GM18867 (cell line): ENCODE measurements around the gene TBL1XR1.
"Not testable (repeated sequence)": the region's sequence is repeated elsewhere in the genome, so short reads cannot be mapped to it uniquely, and the experiment has no call there.

Experiments used
- ATAC-seq: cut with Tn5 transposase; IDR thresholded peaks from one replicate; pipeline ENCODE4 v1.9.1; 2021; ENCODE audit warnings: mild to moderate bottlenecking, moderate library complexity; ENCODE audit not compliant: unreplicated experiment

Gene TBL1XR1

DNA sequence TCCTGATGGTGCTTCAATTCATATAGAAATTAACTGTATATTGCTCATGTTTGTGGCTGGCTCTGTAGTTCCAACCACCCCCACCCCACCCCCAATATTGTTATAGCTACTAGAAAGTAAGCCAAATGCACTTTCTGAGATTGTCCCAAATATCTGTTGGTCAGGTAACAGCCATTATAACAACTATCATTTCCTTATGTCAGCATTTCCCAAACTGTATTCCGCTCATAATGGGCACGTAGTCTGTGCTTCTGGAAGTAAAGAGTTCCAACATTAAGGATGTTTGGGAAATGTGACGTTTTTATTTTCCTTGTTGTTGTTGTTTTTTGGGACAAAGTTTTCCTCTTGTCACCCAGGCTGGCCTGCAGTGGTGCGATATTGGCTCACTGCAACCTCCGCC lies 12.2 kb upstream of the TBL1XR1 start:
- no peak for ATAC-seq

DNA sequence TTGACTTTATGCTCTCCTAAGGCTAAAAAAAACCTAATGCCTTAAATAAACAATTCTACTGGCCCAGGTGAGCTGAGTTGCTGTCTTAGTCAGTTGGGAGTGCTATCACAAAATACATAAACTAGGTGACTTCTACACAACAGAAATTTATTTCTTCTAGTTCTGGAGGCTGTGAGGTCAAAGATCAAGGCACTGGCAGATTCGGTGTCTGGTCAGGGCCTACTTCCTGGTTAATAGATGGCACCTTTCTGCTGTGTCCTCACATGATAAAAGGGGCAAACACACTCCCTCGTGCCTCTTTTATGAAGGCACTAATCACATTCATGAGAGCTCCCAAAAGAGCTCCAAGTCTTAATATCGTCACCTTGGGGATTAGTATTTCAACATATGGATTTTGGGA lies 11.5 kb upstream of the TBL1XR1 start:
- no peak for ATAC-seq

DNA sequence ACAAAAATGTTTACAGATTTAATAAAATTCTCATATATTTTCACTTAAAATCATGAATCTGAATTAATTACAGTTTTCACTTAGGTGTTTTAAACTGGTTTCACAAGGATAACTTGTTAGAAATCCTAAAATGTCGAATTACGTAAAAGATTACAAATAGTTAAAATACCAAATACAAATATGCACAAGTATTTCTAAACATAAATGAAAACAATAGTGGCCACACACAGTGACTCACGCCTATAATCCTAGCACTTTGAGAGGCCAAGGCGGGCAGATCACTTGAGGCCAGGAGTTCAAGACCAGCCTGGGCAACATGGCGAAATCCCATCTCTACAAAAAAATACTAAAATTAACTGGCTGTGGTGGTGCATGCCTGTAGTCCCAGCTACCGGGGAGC lies 10.9 kb upstream of the TBL1XR1 start:
- ATAC-seq, result no peak

DNA sequence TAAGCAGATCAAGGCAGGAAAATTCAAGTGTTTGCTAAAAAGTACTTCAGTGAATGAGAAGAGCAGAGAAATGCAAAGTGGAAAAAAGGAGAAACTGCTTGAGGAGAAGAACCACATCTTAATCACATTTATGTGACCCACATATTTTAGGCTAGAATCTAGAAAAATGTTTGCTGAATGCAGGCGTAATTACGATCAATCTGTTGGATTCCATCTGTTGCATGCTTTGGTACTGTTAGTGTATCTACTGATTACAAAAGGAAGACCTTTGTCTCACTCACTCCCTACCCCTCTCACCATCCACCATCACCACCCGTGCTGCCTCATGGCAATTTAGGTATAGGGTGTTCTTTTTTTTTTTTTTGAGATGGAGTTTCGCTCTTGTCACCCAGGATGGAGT lies 9.7 kb upstream of the TBL1XR1 start:
- no peak for ATAC-seq

DNA sequence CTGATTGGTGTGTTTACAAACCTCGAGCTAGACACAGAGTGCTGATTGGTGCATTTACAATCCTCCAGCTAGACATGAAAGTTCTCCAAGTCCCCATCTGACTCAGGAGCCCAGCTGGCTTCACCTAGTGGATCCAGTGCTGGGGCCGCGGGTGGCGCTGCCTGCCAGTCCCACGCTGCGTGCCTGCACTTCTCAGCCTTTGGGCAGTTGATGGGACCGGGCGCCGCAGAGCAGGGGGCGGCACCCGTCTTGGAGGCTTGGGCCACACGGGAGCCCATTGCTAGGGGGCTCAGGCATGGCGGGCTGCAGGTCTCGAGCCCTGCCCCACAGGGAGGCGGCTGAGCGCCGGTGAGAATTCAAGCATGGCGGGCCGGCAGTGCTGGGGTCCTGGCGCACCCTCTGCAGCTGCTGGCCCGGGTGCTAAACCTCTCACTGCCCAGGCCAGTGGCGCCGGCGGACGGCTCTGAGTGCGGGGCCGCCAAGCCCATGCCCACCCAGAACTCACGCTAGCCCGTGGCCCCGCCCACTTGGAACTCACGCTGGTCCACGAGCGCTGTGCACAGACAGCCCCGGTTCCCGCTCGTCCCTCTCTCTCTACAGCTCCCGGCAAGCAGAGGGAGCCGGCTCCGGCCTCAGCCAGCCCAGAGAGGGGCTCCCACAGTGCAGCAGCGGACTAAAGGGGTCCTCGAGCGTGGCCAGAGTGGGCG lies 6.6 kb upstream of the TBL1XR1 start:
- no peak for ATAC-seq

DNA sequence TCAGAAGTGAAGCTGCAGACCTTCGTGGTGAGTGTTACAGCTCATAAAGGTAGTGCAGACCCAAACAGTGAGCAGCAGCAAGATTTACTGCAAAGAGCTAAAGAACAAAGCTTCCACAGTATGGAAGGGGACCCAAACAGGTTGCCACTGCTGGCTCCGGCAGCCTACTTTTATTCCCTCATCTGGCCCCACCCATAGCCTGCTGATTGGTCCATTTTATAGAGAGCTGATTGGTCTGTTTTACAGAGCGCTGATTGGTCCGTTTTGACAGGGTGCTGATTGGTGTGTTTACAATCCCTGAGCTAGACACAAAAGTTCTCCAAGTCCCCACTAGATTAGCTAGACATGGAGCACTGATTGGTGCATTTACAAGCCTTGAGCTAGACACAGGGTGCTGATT lies 5.7 kb upstream of the TBL1XR1 start:
- ATAC-seq, result not testable (repeated sequence)

DNA sequence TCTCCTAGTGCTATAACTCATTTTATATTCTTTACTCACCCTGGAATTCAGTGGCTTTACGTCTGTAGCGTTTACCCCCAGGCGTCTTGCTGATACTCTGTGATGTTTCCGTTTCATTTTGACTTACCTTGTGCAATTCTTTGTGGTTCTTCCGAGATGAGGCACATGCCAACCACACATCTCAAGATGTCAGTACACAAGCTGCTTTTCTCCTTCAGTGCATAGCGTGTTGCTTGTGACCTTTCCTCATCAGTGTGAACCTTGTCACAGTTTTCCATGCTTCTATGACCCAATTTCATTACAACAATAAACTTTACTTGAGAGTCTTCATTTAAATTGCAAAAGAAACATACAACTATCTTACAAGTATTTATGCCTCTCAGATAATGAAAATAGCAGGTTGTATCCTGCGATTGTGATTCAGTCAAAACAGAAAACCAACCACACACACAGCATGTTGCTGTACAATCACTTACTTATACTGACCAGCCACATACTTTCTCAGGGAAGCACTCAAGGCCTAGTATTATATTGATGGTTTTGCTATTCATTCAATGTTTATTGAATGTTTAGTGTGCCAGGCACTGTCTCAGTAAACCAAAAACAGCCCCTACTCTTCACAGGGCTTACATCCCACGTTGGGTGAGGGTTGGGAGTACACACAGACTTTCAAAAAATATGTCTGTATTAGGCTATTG lies 4.6 kb upstream of the TBL1XR1 start:
- ATAC-seq, result peak; percentile 79

DNA sequence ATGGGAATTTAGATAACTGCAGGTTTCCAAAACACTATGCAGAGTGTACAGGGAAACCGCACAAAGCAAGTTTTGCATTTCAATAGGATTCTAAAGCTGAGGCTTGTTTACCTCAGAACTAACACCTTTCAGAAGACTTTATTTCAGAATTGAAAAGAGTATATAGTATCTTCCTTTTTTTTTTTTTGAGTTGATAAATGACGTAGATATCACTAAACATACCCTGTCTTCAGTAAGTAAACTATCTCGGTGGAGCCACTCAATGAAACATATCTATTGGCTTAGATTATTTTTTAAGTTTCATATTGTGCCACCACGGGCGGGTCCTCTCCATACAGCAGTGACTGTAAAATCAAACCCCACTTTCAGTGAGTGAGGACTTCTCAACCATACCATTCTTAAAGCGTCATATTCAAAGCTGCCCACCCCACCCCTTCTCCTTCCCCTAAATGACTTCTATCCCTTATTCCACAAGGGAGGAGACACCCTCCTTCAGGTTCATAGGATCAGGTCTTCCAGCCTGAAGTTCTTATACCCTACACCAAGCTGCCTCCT lies 2.0 kb upstream of the TBL1XR1 start:
- ATAC-seq, result no peak

DNA sequence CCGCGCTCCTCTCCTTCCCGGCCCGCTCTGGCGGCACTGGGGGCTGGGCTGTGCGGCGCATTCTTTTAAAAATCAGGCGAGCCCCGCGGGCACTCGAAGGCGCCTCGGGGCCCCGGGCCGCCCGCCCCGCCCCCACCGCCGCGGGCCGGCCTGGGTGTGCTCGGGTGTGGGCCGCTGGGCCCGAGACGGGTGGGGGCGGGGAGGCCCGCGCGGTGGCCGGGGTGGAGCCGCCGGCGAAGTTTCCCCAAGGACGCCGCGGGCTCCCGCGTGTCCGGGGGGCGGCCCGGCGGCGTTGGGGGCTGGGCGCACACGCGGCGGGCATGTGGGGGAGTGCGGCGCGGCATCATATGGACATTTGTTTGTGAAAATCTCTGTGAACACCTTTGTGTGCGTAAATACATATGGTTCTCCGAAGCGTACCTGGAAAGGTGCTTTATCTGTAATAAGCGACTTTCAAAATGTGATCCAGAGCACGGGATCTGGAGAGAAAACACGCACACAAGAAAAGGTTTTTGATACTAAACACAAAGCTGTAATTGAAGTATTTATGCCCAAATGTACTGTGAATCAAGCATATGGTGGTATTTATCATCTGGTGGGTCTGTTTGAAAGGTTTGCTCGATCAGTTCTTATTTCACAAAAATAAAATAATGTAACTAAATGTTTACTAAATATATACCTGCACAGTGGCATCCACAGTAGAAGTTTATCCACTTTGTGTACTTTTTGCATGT lies 612 bp upstream of the TBL1XR1 start:
- ATAC-seq, result peak; percentile 36

DNA sequence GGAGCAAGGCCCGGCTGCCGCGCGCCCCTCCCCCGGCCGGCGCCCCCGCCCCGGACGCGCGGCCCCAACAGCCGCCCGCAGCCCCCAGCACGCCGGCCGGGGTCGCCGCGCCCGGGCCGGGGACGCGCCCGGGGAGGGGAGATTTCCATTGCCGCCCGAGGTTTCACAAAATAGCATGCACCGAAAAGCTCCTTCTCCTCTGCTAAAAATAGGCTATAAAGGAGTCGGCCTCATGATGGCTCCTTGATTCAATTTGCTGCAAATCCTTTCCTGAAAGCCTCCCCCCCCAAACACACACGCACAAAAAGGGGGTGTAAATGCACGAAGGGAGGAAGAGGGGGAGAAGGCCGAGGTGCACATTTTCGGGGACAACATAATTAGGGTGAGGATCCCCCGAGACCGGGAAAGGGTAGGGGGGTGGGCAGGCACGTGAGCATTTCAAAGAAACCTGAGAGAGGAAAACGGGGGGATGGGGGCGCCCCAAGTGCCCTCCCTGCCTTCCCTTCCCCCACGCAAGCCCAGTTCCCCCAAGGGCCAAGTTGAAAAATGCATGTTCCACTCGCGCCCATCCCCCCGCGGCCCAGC lies 734 bp downstream of the TBL1XR1 start:
- no peak for ATAC-seq

DNA sequence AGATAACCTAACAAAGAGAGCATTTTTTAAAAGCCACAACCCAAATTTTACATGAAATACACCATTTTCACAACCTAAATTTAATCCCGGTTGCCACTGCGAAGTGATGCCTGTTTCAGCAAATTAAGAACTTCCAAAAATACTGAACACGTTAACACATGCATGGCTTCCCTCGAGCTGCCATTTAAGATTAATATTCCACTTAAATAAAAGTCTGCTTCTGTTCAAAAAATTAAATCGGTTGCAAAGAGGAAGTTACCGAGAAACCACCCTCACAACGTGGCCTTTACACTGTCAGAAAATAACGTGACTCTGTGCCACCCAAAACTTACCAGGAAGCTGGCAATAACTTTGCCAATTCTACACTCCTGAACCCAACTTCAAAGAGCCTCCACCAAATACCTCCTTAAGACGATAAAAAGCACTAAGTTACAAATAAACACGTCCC lies 1.2 kb downstream of the TBL1XR1 start:
- ATAC-seq, result no peak

DNA sequence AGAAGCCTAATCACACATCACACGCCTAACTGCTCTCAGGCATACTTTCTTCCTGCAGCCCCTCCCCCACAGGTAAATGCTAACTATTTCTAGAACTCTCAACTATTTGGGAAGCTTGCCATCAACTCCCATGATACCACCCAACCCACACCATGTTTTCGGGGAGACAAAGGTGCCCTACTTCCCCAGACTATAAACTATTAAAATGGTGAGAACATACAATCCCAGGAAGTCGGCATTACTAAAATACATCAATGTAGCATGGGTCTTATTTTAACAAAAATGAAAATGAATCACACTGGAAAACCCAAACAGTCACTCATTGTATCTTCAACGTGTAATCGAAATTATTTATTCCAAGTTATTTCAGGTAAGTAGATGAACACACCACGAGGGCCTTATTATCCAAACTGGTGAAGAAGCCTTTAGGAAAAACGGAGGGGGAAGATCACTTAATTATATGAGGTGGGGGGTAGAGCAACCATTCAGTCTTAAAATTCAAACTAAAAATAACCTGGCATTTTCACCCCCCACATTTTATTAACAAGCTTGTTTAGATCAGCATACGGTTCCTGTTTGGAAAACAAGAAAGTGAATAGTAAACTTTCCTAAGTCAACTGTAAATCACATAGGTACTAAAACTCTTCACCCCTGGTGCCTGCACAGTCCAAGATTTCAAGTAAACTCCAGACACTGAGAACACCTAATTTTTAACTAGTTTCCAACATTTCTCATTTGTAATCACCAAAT lies 1.9 kb downstream of the TBL1XR1 start:
- no peak for ATAC-seq

DNA sequence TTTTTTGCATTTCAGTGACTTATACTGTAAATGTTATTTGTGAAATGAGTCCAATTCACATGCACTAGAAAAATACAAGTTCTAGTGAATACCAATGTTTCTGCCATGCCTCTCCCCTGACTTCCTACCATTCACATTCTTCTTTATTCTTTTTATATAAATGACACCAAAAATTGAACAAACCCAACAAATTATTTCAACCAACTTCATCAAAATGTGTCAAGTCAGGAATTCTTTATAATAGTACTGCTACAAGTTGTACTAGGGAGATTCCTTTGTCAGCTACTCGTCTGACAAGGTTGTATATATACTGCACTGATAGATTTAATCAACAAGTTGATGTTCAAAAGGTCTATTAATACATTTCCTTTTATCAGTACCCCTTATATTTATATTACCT lies 3.0 kb downstream of the TBL1XR1 start:
- ATAC-seq, result no peak

DNA sequence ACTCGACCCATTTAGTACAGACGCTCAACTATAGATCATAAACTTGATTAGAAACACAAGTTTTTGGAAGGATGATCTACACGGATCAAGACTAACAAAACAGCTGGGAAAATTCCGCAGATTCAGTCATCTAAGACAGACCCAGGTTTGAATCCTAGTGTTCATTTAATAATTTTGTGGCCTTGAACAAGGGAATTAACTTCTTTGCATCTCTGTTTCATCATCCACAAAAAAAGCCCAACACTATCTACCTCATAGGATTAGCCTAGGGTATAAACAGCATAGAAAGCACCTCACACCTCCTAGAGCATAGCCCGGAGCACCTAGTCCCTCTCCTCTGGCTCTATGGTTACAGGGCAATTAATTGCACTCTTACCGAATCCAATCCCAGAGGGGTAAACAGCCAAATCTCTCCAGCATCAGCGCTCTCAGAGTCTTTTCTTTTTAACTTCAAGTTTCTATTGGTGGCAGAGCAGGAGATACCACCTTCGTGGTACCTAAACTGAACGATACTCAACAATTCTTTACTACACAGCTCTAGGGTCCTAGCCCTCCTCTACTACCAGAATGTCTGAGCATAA lies 3.5 kb downstream of the TBL1XR1 start:
- ATAC-seq, result no peak

DNA sequence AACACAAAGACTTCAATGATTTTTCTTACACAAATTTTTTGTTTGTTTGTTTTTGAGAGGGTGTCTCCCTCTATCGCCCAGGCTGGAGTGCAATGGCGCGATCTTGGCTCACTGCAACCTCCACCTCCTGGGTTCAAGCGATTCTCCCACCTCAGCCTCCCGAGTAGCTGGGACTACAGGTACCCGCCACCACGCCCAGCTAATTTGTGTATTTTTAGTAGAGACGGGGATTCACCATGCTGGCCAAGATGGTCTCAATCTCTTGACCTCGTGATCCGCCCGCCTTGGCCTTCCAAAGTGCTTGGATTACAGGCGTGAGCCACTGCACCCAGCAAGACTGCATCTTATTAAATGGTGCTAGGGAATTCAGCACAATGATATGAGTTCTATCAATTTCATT lies 4.0 kb downstream of the TBL1XR1 start:
- ATAC-seq, result not testable (repeated sequence)

DNA sequence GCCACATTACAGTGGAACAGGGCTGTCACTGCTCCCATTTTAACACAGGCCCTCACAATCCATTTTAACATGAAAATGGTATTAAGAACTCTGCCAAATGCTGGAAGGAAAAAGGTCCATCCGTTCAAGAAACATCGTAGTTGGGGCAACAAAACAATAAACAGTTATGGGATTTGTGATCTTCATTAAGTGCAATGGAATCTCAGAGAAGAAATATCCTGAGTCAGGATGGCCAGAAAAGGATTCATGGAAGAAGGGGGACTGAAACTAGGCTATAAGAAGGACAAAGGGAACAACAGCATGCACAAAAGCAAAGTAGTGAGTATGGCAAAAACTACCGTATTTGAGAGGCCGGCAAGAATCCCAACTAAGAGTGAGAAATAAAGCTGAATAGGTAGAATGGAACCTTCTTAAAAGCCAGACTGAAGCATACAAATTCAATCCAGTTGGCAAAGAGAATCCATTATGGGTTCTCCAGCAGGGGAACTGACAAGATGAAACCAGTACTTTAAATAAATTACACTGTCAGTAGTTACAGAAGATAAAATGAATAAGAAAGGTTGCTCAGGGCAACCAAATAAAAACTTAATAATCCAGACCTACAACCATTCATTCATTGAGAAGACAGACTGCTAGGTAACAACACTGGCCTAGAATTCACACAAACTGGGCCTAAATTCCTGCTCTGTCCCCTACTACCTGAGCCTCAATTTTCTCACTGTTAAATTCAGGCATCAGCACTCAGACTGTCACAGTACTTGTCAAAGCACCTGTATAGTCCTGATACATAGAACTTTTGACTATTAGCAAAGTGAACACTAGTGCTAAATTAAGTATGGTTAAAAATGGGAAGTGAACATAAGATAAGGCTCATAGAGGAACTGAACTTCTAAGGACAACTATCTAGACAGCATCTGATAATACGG lies 6.3 kb downstream of the TBL1XR1 start:
- ATAC-seq, result peak; percentile 41

DNA sequence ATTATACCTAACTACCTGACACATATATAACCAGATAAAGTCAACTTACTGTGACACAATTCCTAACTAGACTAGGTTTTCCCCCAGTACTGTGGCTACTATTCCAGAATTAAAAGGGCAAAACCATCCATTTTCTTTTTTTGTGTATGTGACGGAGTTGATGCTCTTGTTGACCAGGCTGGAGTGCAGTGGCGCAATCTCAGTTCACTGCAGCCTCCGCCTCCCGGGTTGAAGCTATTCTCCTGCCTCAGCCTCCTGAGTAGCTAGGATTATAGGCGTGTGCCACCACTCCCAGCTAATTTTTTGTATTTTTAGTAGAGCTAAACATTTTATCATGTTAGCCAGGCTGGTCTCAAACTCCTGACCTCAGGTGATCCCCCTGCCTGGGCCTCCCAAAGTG lies 7.1 kb downstream of the TBL1XR1 start:
- not testable (repeated sequence) for ATAC-seq

DNA sequence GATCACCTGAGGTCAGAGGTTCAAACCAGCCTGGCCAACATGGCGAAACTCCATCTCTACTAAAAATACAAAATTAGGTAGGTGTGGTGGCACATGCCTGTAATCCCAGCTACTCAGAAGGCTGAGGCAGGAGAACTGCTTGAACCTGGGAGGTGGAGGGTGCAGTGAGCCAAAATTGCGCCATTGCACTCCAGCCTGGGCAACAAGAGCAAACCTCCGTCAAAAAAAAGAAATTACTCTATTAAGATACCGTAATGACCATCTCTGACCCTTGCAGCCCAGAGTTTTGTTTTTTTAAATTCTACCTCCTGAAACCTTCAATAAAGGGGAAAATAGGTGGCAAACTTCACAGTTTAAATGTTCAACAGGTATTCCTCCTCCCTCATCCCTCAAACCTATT lies 9.0 kb downstream of the TBL1XR1 start:
- ATAC-seq, result not testable (repeated sequence)

DNA sequence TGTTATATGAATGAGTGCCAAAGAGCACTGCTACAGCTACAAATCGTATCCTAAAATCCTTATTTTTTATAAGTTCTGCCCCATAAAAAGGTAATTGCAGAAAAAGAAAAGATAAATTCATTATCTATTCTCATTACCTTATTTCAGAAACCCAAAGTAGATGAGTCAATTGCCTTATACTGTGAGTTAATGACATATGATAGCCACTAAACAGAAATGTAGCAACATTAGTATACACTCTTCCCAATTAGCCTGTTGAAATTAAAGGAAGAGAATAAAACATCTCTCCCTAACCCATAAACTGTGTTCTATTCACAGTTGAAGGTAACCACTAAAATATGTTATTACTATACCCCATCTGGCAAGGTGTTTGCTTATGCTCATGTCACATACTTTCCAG lies 11.0 kb downstream of the TBL1XR1 start:
- ATAC-seq, result no peak
